Activated CD8-positive, alpha-beta memory T cell treated with anti-CD3 and anti-CD28 coated beads for 4 hours (primary cell): ENCODE results near the gene KCP.
"Not testable (repeated sequence)": the region's sequence is repeated elsewhere in the genome, so short reads cannot be mapped to it uniquely, and the experiment has no call there.

Experiments used
- DNase-seq, 2 donors: peaks; one replicate each; pipeline ENCODE4 v3.0.0-alpha.2; 2020; ENCODE audit warnings: low read depth in 2 of 2

The KCP gene

DNA sequence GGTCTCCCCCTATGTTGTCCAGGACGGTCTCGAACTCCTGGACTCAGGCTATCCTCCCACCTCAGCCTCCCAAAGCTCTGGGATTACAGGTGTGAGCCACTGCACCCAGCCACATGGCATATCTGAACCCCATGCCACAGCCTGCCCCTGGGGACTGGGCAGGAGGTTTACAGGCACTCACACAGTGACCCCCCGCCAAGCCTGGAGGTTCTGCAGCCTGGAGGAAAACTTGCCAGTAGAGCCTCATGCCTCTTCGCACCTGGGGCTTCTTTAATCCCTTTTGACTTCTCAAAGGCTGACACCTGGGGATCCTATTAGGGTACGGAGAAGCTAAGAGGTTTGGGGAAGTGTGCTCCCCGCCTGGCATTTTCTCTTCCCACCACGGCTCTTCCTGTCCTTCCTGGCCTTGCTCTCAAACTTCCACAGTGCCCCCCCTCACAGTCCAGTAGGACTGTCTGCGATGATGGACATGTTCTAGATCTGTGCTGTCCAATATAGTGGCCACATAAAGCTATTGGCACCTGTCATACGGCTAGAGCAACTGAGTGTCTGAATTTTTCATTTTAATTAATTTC is 11.4 kb upstream of the KCP start:
- no peak for DNase-seq

DNA sequence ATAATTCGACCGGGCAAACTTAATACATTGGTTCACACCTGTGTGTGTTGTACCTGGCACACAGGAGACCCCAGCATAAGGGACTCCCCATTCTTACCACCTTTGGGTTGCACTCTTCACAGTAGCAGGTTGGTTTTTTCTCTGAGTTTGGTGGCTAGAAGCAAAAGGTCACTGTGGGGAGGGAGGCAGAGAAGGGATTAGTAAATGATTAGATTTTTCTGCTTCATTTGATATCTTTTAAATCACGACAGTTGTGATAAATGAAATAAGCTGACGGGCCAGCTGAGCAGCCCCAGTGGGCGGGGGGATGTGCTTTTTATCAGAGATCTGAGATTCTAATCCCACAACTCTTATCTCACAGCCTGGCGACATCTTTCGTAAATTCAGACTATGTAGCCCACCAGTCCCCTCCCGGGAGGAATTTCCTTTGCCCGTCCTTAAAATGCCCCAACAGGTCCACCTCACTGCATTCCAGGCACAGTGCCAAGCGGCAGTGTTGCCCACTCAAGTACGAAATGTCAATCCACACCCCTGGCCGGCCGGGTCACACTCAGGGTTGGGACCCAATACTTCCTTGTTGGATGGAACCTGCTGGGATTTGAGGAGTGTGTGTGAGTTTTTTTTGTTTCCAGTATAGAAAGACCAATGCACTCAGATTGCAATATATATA is 10.5 kb upstream of the KCP start:
- no peak for DNase-seq

DNA sequence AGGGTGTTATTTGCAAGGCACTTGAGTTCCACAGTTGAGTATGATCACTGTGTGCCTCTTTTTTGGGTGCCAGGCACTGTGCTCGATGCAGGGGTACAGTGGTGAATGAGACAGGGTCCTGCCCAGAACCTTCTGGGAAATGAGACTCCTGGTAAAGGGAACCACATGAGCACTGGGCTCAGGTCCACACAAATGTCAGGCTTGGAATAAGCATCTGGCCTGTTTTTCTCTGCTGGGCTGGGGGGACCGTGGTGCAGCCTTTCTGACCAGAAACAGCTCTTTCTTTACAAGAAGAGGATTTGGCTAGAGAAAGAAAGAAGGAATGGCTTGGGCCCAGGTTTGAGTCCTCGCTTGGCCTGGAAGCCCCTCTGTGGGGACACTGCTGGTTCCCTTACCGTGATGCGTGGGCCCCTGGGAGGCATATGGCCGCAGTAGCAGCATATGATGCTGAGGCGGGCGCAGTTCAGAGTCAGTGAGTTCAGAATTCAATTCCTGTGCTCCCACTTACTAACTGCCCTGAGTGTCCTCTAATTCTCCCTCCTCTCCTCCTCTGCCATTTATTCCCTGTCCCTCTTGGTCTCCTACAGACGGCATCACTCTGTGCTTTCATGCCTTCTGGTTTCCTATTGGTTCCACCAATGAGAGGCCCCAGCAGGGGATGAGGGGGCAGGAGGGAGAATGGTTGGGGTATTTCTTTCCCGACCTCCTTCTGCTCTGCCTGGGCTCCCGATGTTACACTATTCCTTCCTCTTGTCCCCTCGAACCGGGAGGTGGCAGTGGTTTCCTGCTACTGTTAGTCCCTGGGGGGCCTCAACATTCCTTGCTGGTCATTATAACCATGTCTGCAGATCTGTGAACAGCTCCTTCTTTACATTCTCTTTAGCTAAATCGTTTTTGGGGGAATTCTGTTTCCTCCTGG is 9.6 kb upstream of the KCP start:
- no peak for DNase-seq

DNA sequence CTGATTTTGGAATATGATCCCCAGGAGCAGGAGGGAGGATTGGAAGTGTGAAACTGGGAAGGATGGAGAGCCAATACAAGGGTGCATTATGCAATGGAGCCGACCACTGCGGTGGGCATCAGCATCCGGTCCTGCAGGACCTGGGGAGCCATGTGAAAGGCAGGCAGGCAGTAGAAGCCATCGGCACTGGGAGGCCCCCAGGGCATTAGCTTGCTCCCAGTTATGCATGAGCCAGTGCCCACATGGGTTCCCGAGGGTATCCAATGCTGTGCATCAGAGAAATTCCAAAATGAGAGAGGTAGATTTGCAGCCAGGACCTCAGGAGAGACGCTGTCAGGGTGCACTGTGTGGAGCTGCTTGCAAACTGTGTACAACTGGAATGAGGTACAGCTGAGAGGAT is 8.7 kb upstream of the KCP start:
- DNase-seq = no peak

GRCh38 chr7:128918016-128918665 is 7.6 kb upstream of the KCP start:
- DNase-seq = no peak

DNA sequence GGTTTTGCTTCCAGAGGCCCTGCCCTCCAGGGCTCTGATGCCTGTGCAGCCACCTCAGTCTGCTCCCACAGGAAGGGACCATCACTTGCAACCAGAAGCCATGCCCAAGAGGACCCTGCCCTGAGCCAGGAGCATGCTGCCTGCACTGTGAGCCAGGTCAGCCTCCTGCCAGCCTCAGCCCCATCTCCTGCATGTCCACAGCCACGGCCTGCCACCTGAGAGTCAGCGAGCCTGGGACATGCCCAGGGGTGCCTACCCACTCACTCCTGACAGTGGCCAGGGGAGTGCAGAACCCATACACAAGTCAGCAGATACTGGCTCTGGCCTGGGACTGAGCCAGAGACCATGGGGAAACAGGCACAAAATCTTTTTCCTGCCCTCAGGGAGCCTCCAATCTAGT is 6.6 kb upstream of the KCP start:
- no peak for DNase-seq

- DNase-seq = no peak
These were observed 6.1 kb upstream of the KCP start for GRCh38 chr7:128916643-128916915.

GRCh38 chr7:128915841-128916642 is 5.5 kb upstream of the KCP start:
- no peak for DNase-seq

DNA sequence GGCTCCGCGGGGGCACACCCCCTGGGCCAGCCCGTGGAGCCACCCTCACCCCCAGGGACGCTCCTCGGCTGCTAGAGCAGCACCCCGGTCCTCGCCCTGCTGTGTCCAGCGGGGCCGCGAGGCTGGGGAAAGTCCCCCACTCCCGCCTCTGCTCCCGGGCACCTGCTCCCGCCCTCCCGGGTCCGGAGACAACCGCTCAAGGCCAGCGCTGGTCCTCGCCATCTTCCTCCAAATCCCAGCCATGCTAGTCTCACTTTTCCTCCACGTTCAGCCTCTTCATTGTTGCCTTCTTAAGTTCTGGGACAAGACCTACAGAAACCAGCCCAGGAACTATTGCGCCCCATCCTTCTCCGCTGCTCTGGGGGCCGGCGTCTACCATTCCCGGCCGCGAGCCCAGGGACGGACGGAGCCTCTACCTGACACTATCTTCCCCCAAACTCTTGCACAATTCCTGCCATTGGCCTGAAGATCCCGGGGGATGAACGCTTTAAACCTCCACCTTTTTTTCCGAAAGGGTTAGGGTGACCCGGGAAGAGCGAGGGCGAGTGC is 4.8 kb upstream of the KCP start:
- no peak for DNase-seq

- DNase-seq = no peak
These were observed 4.2 kb upstream of the KCP start for GRCh38 chr7:128914566-128915151.

- DNase-seq = no peak
These were observed 3.5 kb upstream of the KCP start for GRCh38 chr7:128913870-128914565.

GRCh38 chr7:128912709-128913495 is 2.4 kb upstream of the KCP start:
- DNase-seq = not testable (repeated sequence)

GRCh38 chr7:128912281-128912680 is 1.8 kb upstream of the KCP start:
- DNase-seq = no peak

DNA sequence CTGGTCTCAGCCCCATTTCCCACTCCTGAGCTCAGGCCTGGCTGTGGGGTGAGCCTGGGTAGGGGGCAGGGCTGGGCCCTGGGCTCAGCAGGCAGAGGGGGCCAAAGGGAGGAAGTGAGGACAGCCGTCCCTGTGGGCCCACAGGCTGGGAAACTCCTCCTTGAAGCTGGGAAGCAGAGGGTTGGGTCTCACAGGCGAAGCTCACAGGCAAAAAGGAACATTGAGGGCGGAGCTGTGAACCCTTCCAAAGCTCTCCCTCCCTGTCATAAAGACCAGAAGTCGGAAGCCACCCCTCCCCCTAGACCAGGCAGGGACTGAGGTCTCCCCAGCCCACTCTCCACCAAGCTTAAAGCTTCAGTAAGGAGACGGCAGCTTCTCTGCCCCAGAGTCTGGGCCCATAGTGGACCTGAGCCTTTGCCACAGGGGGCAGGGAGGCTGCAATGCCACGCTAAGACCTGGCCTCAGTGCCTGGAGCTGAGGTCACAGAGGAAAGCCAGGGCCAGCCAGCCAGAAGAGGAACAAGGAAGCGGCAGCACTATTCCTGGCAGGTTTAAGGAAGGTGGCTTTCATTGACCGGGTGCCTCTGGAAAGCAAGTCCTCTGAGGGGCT is 1.0 kb upstream of the KCP start:
- DNase-seq = no peak

GRCh38 chr7:128909625-128910568 is 612 bp downstream of the KCP start:
- DNase-seq = no peak

- no peak for DNase-seq
These were observed 1.5 kb downstream of the KCP start for GRCh38 chr7:128908750-128909624.
